ENCODE data around the gene OST4. TPM values are rescaled to one million over a fixed set of nuclear protein-coding genes. Genes with fewer than 3 reads are reported as not detected.

The OST4 gene
- total and polyA plus RNA-seq, 2 donors from 2014 or later = 260 to 718 TPM

GRCh38 chr2:27024188-27024587, 47.3 kb downstream of the OST4 start:
- H3K36me3 ChIP-seq (ENCODE audit: control insufficient read depth in 2 of 3, insufficient read depth in 3 of 3, low read length in 3 of 3) = peaks cover 0 to 17% (median 14%) of the 10 kb centered on the region in 3 donors

GRCh38 chr2:27023740-27024139, 47.7 kb downstream of the OST4 start:
- FAIRE-seq = no peak
- Histone ChIP-seq H3K9ac (ENCODE audit: low read length in 3 of 3) (no peak overlapping the region), H3K9me3 (ENCODE audit: control insufficient read depth in 2 of 3, insufficient read depth in 1 of 3, low read length in 3 of 3) (no peaks in the 10 kb centered on the region), H3K4me3 (ENCODE audit: low read length in 3 of 3) (no peak overlapping the region), H3K4me1 (ENCODE audit: control insufficient read depth in 2 of 3, insufficient read depth in 2 of 3, low read depth in 1 of 3, low read length in 3 of 3) (peaks cover 0 to 7% (median 6%) of the 10 kb centered on the region in 3 donors), H3K36me3 (ENCODE audit: control insufficient read depth in 2 of 3, insufficient read depth in 3 of 3, low read length in 3 of 3) (peaks cover 0 to 17% (median 14%) of the 10 kb centered on the region in 3 donors), H3K27ac (ENCODE audit: low read depth in 2 of 2, low read length in 2 of 2) (no peak overlapping the region), H3K27me3 (ENCODE audit: control insufficient read depth, insufficient read depth, low read length) (no peaks in the 10 kb centered on the region)
- intact Hi-C loops (cut with DNase I) = no loop called here
- no peak for TF ChIP-seq CTCF (IDR thresholded peaks at IDR 0.05; ENCODE audit: borderline replicate concordance, extremely low read depth, insufficient read depth)
- no peak for DNase-seq

More at GRCh38 chr2:27024188-27024587, 47.3 kb downstream of the OST4 start:
- DNase-seq = no peak
- FAIRE-seq = no peak
- intact Hi-C loops (cut with DNase I) = no loop called here
- Histone ChIP-seq H3K4me3 (ENCODE audit: low read length in 3 of 3) (no peak overlapping the region), H3K27me3 (ENCODE audit: control insufficient read depth, insufficient read depth, low read length) (no peaks in the 10 kb centered on the region), H3K9me3 (ENCODE audit: control insufficient read depth in 2 of 3, insufficient read depth in 1 of 3, low read length in 3 of 3) (no peaks in the 10 kb centered on the region), H3K27ac (ENCODE audit: low read depth in 2 of 2, low read length in 2 of 2) (no peak overlapping the region), H3K4me1 (ENCODE audit: control insufficient read depth in 2 of 3, insufficient read depth in 2 of 3, low read depth in 1 of 3, low read length in 3 of 3) (peaks cover 0 to 7% (median 6%) of the 10 kb centered on the region in 3 donors), H3K9ac (ENCODE audit: low read length in 3 of 3) (no peak overlapping the region)
- no peak for TF ChIP-seq CTCF (IDR thresholded peaks at IDR 0.05; ENCODE audit: borderline replicate concordance, extremely low read depth, insufficient read depth)

- no peak for DNase-seq
Observed at GRCh38 chr2:27021253-27022049, 50.0 kb downstream of the OST4 start.

More at GRCh38 chr2:27021253-27022049, 50.0 kb downstream of the OST4 start:
- H3K9ac ChIP-seq (ENCODE audit: low read length in 3 of 3) = no peak overlapping the region
- peaks cover 0 to 14% (median 13%) of the 10 kb centered on the region in 3 donors for H3K36me3 ChIP-seq (ENCODE audit: control insufficient read depth in 2 of 3, insufficient read depth in 3 of 3, low read length in 3 of 3)
- TF ChIP-seq CTCF (IDR thresholded peaks at IDR 0.05; ENCODE audit: borderline replicate concordance, extremely low read depth, insufficient read depth) = no peak
- no peak overlapping the region for H3K27ac ChIP-seq (ENCODE audit: low read depth in 2 of 2, low read length in 2 of 2)
- no peaks in the 10 kb centered on the region for H3K9me3 ChIP-seq (ENCODE audit: control insufficient read depth in 2 of 3, insufficient read depth in 1 of 3, low read length in 3 of 3)
- no peak overlapping the region for H3K4me3 ChIP-seq (ENCODE audit: low read length in 3 of 3)
- no peak for FAIRE-seq
- intact Hi-C loops (cut with DNase I) = no loop called here
- H3K27me3 ChIP-seq (ENCODE audit: control insufficient read depth, insufficient read depth, low read length) = no peaks in the 10 kb centered on the region
- peaks cover 0 to 8% (median 7%) of the 10 kb centered on the region in 3 donors for H3K4me1 ChIP-seq (ENCODE audit: control insufficient read depth in 2 of 3, insufficient read depth in 2 of 3, low read depth in 1 of 3, low read length in 3 of 3)

Other genes with a start within 250 kb of the OST4 start
- gene DPYSL5, start 223.5 kb downstream of the OST4 start, total RNA-seq = not detected
- gene DPYSL5, start 223.5 kb downstream of the OST4 start, polyA plus RNA-seq (ENCODE audit: insufficient read depth, low read depth, low replicate concordance) = not detected
- gene MAPRE3, start 101.0 kb downstream of the OST4 start, total RNA-seq = 17.9 TPM
- 49.6 TPM for gene MAPRE3, start 101.0 kb downstream of the OST4 start, polyA plus RNA-seq (ENCODE audit: insufficient read depth, low read depth, low replicate concordance)
- gene TMEM214, start 38.7 kb downstream of the OST4 start, total RNA-seq = 74.8 TPM
- gene TMEM214, start 38.7 kb downstream of the OST4 start, polyA plus RNA-seq (ENCODE audit: insufficient read depth, low read depth, low replicate concordance) = 50.5 TPM
- 36.5 TPM for gene AGBL5, start 20.0 kb downstream of the OST4 start, total RNA-seq
- gene AGBL5, start 20.0 kb downstream of the OST4 start, polyA plus RNA-seq (ENCODE audit: insufficient read depth, low read depth, low replicate concordance) = 33.4 TPM
- 75.2 TPM for gene EMILIN1, start 7.0 kb upstream of the OST4 start, total RNA-seq
- gene EMILIN1, start 7.0 kb upstream of the OST4 start, polyA plus RNA-seq (ENCODE audit: insufficient read depth, low read depth, low replicate concordance) = 32.1 TPM
- gene KHK, start 15.1 kb upstream of the OST4 start, total RNA-seq = 18.7 TPM
- gene KHK, start 15.1 kb upstream of the OST4 start, polyA plus RNA-seq (ENCODE audit: insufficient read depth, low read depth, low replicate concordance) = 538 TPM
- gene CGREF1, start 47.5 kb upstream of the OST4 start, total RNA-seq = 3.7 TPM
- gene CGREF1, start 47.5 kb upstream of the OST4 start, polyA plus RNA-seq (ENCODE audit: insufficient read depth, low read depth, low replicate concordance) = 3.8 TPM
- 0.69 TPM for gene ABHD1, start 52.2 kb upstream of the OST4 start, total RNA-seq
- 2.9 TPM for gene ABHD1, start 52.2 kb upstream of the OST4 start, polyA plus RNA-seq (ENCODE audit: insufficient read depth, low read depth, low replicate concordance)
- gene PREB, start 63.0 kb upstream of the OST4 start, total RNA-seq = 46.1 TPM
- 66.7 TPM for gene PREB, start 63.0 kb upstream of the OST4 start, polyA plus RNA-seq (ENCODE audit: insufficient read depth, low read depth, low replicate concordance)
- gene PRR30, start 67.8 kb upstream of the OST4 start, total RNA-seq = not detected
- not detected for gene PRR30, start 67.8 kb upstream of the OST4 start, polyA plus RNA-seq (ENCODE audit: insufficient read depth, low read depth, low replicate concordance)
- 0.38 TPM for gene TCF23, start 77.3 kb upstream of the OST4 start, total RNA-seq
- gene TCF23, start 77.3 kb upstream of the OST4 start, polyA plus RNA-seq (ENCODE audit: insufficient read depth, low read depth, low replicate concordance) = not detected
- gene ATRAID, start 140.4 kb upstream of the OST4 start, total RNA-seq = 119 TPM
- 279 TPM for gene ATRAID, start 140.4 kb upstream of the OST4 start, polyA plus RNA-seq (ENCODE audit: insufficient read depth, low read depth, low replicate concordance)
- gene SLC5A6, start 140.6 kb upstream of the OST4 start, total RNA-seq = 27.8 TPM
- gene SLC5A6, start 140.6 kb upstream of the OST4 start, polyA plus RNA-seq (ENCODE audit: insufficient read depth, low read depth, low replicate concordance) = 10.8 TPM
- 43.4 TPM for gene CAD, start 145.7 kb upstream of the OST4 start, total RNA-seq
- gene CAD, start 145.7 kb upstream of the OST4 start, polyA plus RNA-seq (ENCODE audit: insufficient read depth, low read depth, low replicate concordance) = 8.8 TPM
- gene SLC30A3, start 191.4 kb upstream of the OST4 start, total RNA-seq = 0.31 TPM
- not detected for gene SLC30A3, start 191.4 kb upstream of the OST4 start, polyA plus RNA-seq (ENCODE audit: insufficient read depth, low read depth, low replicate concordance)
- gene DNAJC5G, start 203.8 kb upstream of the OST4 start, total RNA-seq = not detected
- gene DNAJC5G, start 203.8 kb upstream of the OST4 start, polyA plus RNA-seq (ENCODE audit: insufficient read depth, low read depth, low replicate concordance) = not detected
- gene TRIM54, start 210.8 kb upstream of the OST4 start, total RNA-seq = 0.31 TPM
- gene TRIM54, start 210.8 kb upstream of the OST4 start, polyA plus RNA-seq (ENCODE audit: insufficient read depth, low read depth, low replicate concordance) = 2.1 TPM
- 1.4 TPM for gene UCN, start 236.8 kb upstream of the OST4 start, total RNA-seq
- 1.3 TPM for gene UCN, start 236.8 kb upstream of the OST4 start, polyA plus RNA-seq (ENCODE audit: insufficient read depth, low read depth, low replicate concordance)

All from kidney (tissue), 14 donors.